Right lobe of liver (tissue), 4 donors: ENCODE results near the gene COL18A1.

Source experiments
- CTCF ChIP-seq, 4 donors: fragments of 200-600 bp in 3 of 4; fragments of 450-650 bp in 1 of 4; IDR thresholded peaks; one replicate each; pipeline versions ENCODE4 v1.5.1 to v1.8.0; 2016 to 2022; ENCODE audit warnings: antibody characterized with exemption in 4 of 4, mild to moderate bottlenecking in 2 of 4
- POLR2A ChIP-seq: fragments of 450-650 bp; IDR thresholded peaks from one replicate; pipeline ENCODE4 v1.6.1; 2017; ENCODE audit warnings: antibody characterized with exemption, mild to moderate bottlenecking
- donor health status: DM: no; HTN: no; CAD: no.
- donor health status: DM: no; HTN: no; CAD: no.
- donor health status: DM: no; HTN: yes; CAD: no.

GRCh38 chr21:45413922-45414321 is 9.0 kb downstream of the COL18A1 start:
- TF ChIP-seq POLR2A: no peak
- TF ChIP-seq CTCF (IDR thresholded peaks at IDR 0.05): no peak
